Measurements from ENCODE around the gene C11orf87. TPM values are rescaled to one million over a fixed set of nuclear protein-coding genes. Genes with fewer than 3 reads are reported as not detected.

C11orf87 gene
- total RNA-seq, result not detected

GRCh38 chr11:109421981-109422869 lies at the start of gene C11orf87:
TSS of gene C11orf87 (plus strand) at chr11:109422190. CDS start at chr11:109423634, 1,444 bp downstream.
- peaks cover 5 to 6% of the 10 kb centered on the region in 2 donors for H3K4me1 ChIP-seq
- no peak for TF ChIP-seq CTCF (IDR thresholded peaks at IDR 0.05 in 4 of 5, conservative IDR thresholded peaks at IDR 0.05 in 1 of 5)
- no peak for TF ChIP-seq POLR2A (IDR thresholded peaks at IDR 0.05)
- DNase-seq (no peak), ATAC-seq (no peak)
- H3K27me3 ChIP-seq, result peaks cover 24 to 42% (median 31%) of the 10 kb centered on the region in 3 donors
- in situ Hi-C loops (cut with MboI; ENCODE audit: low sequenced_read_pairs in 4 of 4), result no loop called here
- no peaks in the 10 kb centered on the region for H3K9me3 ChIP-seq
- intact Hi-C loops (cut with DNase I; ENCODE audit: low total_unique reads), result no loop called here
- peak within 1 kb of the TSS; percentile 17 to 50 (median 34) for H3K4me3 ChIP-seq
- no peak within 1 kb of the TSS for H3K27ac ChIP-seq
- no peaks in the 10 kb centered on the region for H3K36me3 ChIP-seq

- no peak for DNase-seq
- TF ChIP-seq CTCF (IDR thresholded peaks at IDR 0.05 in 4 of 5, conservative IDR thresholded peaks at IDR 0.05 in 1 of 5), result no peak
- TF ChIP-seq POLR2A (IDR thresholded peaks at IDR 0.05), result no peak
- no peaks in the 10 kb centered on the region for H3K4me1 ChIP-seq
- intact Hi-C loops (cut with DNase I; ENCODE audit: low total_unique reads), result no loop called here
- H3K36me3 ChIP-seq, result no peaks in the 10 kb centered on the region
- no peaks in the 10 kb centered on the region for H3K27me3 ChIP-seq
- in situ Hi-C loops (cut with MboI; ENCODE audit: low sequenced_read_pairs in 4 of 4), result no loop called here
- H3K9me3 ChIP-seq, result no peaks in the 10 kb centered on the region
- no peak overlapping the region for H3K27ac ChIP-seq
- no peak for ATAC-seq
- H3K4me3 ChIP-seq, result no peak overlapping the region
Measured at GRCh38 chr11:109374032-109374431, 48.0 kb upstream of the C11orf87 start.

GRCh38 chr11:109374441-109374840 lies 47.5 kb upstream of the C11orf87 start:
- ATAC-seq (no peak), DNase-seq (no peak)
- Histone ChIP-seq H3K27me3 (no peaks in the 10 kb centered on the region), H3K27ac (no peak overlapping the region), H3K4me3 (no peak overlapping the region), H3K36me3 (no peaks in the 10 kb centered on the region), H3K4me1 (no peaks in the 10 kb centered on the region), H3K9me3 (no peaks in the 10 kb centered on the region)
- in situ Hi-C loops (cut with MboI; ENCODE audit: low sequenced_read_pairs in 4 of 4) (no loop called here), intact Hi-C loops (cut with DNase I; ENCODE audit: low total_unique reads) (no loop called here)
- no peak for TF ChIP-seq POLR2A (IDR thresholded peaks at IDR 0.05)
- TF ChIP-seq CTCF (IDR thresholded peaks at IDR 0.05 in 4 of 5, conservative IDR thresholded peaks at IDR 0.05 in 1 of 5), result no peak

- no peak overlapping the region for H3K4me3 ChIP-seq
- H3K27ac ChIP-seq, result no peak overlapping the region
- no peaks in the 10 kb centered on the region for H3K27me3 ChIP-seq
- no peaks in the 10 kb centered on the region for H3K36me3 ChIP-seq
- no peak for ATAC-seq
- in situ Hi-C loops (cut with MboI; ENCODE audit: low sequenced_read_pairs in 4 of 4), result no loop called here
- no peak for DNase-seq
- intact Hi-C loops (cut with DNase I; ENCODE audit: low total_unique reads), result no loop called here
- H3K4me1 ChIP-seq, result no peaks in the 10 kb centered on the region
- H3K9me3 ChIP-seq, result no peaks in the 10 kb centered on the region
- TF ChIP-seq POLR2A (IDR thresholded peaks at IDR 0.05), result no peak
Measured at GRCh38 chr11:109377039-109377742, 44.8 kb upstream of the C11orf87 start.

GRCh38 chr11:109378034-109378433 lies 44.0 kb upstream of the C11orf87 start:
- Histone ChIP-seq H3K4me1 (no peaks in the 10 kb centered on the region), H3K9me3 (no peaks in the 10 kb centered on the region), H3K27ac (no peak overlapping the region), H3K4me3 (no peak overlapping the region), H3K27me3 (no peaks in the 10 kb centered on the region), H3K36me3 (no peaks in the 10 kb centered on the region)
- no peak for ATAC-seq
- in situ Hi-C loops (cut with MboI; ENCODE audit: low sequenced_read_pairs in 4 of 4) (no loop called here), intact Hi-C loops (cut with DNase I; ENCODE audit: low total_unique reads) (no loop called here)
- DNase-seq, result no peak
- no peak for TF ChIP-seq POLR2A (IDR thresholded peaks at IDR 0.05)

Data from gastrocnemius medialis (tissue), 4 donors.